Fibroblast of the aortic adventitia (primary cell): Measurements from ENCODE around the gene AATK. TPM values are rescaled to one million over a fixed set of nuclear protein-coding genes. Genes with fewer than 3 reads are reported as not detected.

Experiments
- DNase-seq: peaks from one replicate; pipeline ENCODE4 v3.0.0-alpha.2; 2010; ENCODE audit warnings: low read depth
- H3K4me3 ChIP-seq: 2 replicates; pipeline ENCODE4 v1.5.1; 2011; ENCODE audit warnings: low read depth, mild to moderate bottlenecking, control low read depth, low read length, moderate library complexity
- CTCF ChIP-seq: IDR thresholded peaks from 2 replicates; pipeline ENCODE4 v1.5.1; 2011; ENCODE audit warnings: mild to moderate bottlenecking, low read length, control low read depth, inconsistent platforms; ENCODE audit not compliant: insufficient read depth
- small RNA-seq: library from RNA; depleted of rRNA; stranded (forward); fragments of <200 nt; gene quantifications from one replicate; pipeline ENCODE3, GENCODE V24; 2012
- total RNA-seq: library from RNA; depleted of rRNA; stranded (reverse); fragments of >200 nt; gene quantifications from 2 replicates; pipeline ENCODE4 v1.2.3, GENCODE V29; 2012; ENCODE audit warnings: low replicate concordance

The AATK gene
- total RNA-seq, 1 donor, result 0.18 TPM

- TF ChIP-seq CTCF, result no peak
- no peak for DNase-seq
- no peak overlapping the region for H3K4me3 ChIP-seq
These were observed 97.4 kb downstream of the AATK start for GRCh38 chr17:81068411-81069134.

GRCh38 chr17:81067391-81067811 lies 98.6 kb downstream of the AATK start:
- DNase-seq, result no peak
- no peak for TF ChIP-seq CTCF
- no peak overlapping the region for H3K4me3 ChIP-seq

Small RNAs within 50 kb of the gene (small RNA-seq; reads per million reads assigned to genes)
- gene MIR1250 (not detected), gene MIR3065 (1.8 reads per million, percentile 63 among the genes with 10 or more reads in this experiment), gene MIR657 (not detected)

Other genes starting within 250 kb of the AATK start
- gene CHMP6, start 174.4 kb downstream of the AATK start, total RNA-seq, result 17.4 TPM in 2 replicates
- 24.3 and 27.5 TPM in 2 replicates for gene BAIAP2, start 131.1 kb downstream of the AATK start, total RNA-seq
- not detected in 2 replicates for gene PVALEF, start 714 bp downstream of the AATK start, total RNA-seq
- gene CEP131, start 56.7 kb upstream of the AATK start, total RNA-seq, result 9.6 and 30.1 TPM in 2 replicates
- gene TEPSIN, start 72.8 kb upstream of the AATK start, total RNA-seq, result 3.4 and 13.3 TPM in 2 replicates
- gene NDUFAF8, start 73.1 kb upstream of the AATK start, total RNA-seq, result 27.4 and 66.6 TPM in 2 replicates
- gene SLC38A10, start 129.1 kb upstream of the AATK start, total RNA-seq, result 49.5 and 90.5 TPM in 2 replicates
- gene BAHCC1, start 229.2 kb upstream of the AATK start, total RNA-seq, result 11.7 and 14.3 TPM in 2 replicates